ENCODE data around the gene MSANTD1. TPM values are rescaled to one million over a fixed set of nuclear protein-coding genes. Genes with fewer than 3 reads are reported as not detected.

MSANTD1 gene
- total and polyA plus RNA-seq, 2 of the 8 experiments (the other 6 are each of a cell fraction or from before 2014, with no cell fraction given), result 0.23 to 0.45 TPM

- Histone ChIP-seq H2BK120ac (replicated peaks; ENCODE audit: low read depth, low read length) (no peak overlapping the region), H3K14ac (ENCODE audit: insufficient read length) (no peak overlapping the region), H2AFZ (ENCODE audit: low read length) (no peak overlapping the region), H3K4me3 (ENCODE audit: extremely low read depth in 1 of 4, insufficient read depth in 2 of 4, low read depth in 3 of 4, low read length in 4 of 4) (no peak overlapping the region), H2BK12ac (ENCODE audit: low read depth, low read length) (no peak overlapping the region), H3K27ac (ENCODE audit: low read depth, low read length) (no peak overlapping the region), H4K91ac (replicated peaks; ENCODE audit: insufficient read length, low read length) (no peak overlapping the region), H3K4me2 (ENCODE audit: insufficient read depth in 1 of 2, low read depth in 2 of 2, low read length in 2 of 2) (no peak overlapping the region), H2BK15ac (ENCODE audit: low read length) (no peak overlapping the region), H3K4me1 (replicated peaks in 1 of 4; ENCODE audit: control insufficient read depth in 3 of 4, insufficient read depth in 4 of 4, low read length in 3 of 4) (no peaks in the 10 kb centered on the region), H4K5ac (ENCODE audit: insufficient read length, low read depth, low read length) (no peak overlapping the region), H3K9me3 (ENCODE audit: insufficient read depth in 2 of 2, low read depth in 1 of 2, low read length in 1 of 2) (no peaks in the 10 kb centered on the region), H4K8ac (ENCODE audit: extremely low read depth, insufficient read depth, low read length) (no peak overlapping the region), H2BK20ac (ENCODE audit: low read length) (no peak overlapping the region), H3K18ac (ENCODE audit: extremely low read depth, low read length) (no peak overlapping the region), H3K23ac (ENCODE audit: insufficient read length) (no peak overlapping the region), H3K36me3 (ENCODE audit: control insufficient read depth in 2 of 4, insufficient read depth in 4 of 4, low read length in 3 of 4) (peaks cover 37 to 68% (median 58%) of the 10 kb centered on the region in 4 experiments), H4K20me1 (replicated peaks in 1 of 2; ENCODE audit: control insufficient read depth in 1 of 2, insufficient read depth in 2 of 2, low read length in 2 of 2) (peaks cover 0 to 2% of the 10 kb centered on the region in 2 experiments), H3K23me2 (ENCODE audit: low read depth, low read length) (no peaks in the 10 kb centered on the region), H3K79me2 (ENCODE audit: control insufficient read depth in 1 of 2, insufficient read depth in 2 of 2, low read length in 2 of 2) (no peaks in the 10 kb centered on the region), H3K27me3 (replicated peaks in 1 of 4; ENCODE audit: control insufficient read depth in 3 of 4, extremely low read depth in 1 of 4, insufficient read depth in 3 of 4, low read length in 3 of 4) (no peaks in the 10 kb centered on the region), H3K79me1 (ENCODE audit: low read depth, low read length) (no peaks in the 10 kb centered on the region), H3K4ac (replicated peaks; ENCODE audit: insufficient read length, low read depth, low read length) (no peak overlapping the region), H2BK5ac (ENCODE audit: low read depth, low read length) (no peak overlapping the region), H3K56ac (replicated peaks; ENCODE audit: insufficient read length, low read depth, low read length) (no peak overlapping the region), H3K9ac (replicated peaks in 1 of 4; ENCODE audit: extremely low read depth in 1 of 4, low read depth in 3 of 4, low read length in 3 of 4) (no peak overlapping the region), H2AK5ac (ENCODE audit: low read depth, low read length) (no peak overlapping the region)
- no peak for DNase-seq (ENCODE audit: low read depth in 1 of 2, low spot score in 2 of 2)
- no peak for FAIRE-seq
- CTCF ChIA-PET (ENCODE audit: partially characterized antibody), result interaction anchor here (0.6 to 1.2 kb wide), 3 partner anchors 12 to 444 kb away, joined by 3 to 4 read pairs (median 3); no protein-coding TSS in a partner anchor
- 88% methylated on average over 12 of the region's 12 CpGs; no CpG with 5 or more reads in 1 of the 2 experiments for WGBS, 2 experiments (ENCODE audit: extremely low coverage in 1 of 2, insufficient coverage in 1 of 2, insufficient read length in 1 of 2, insufficient replicate concordance in 2 of 2, low coverage in 1 of 2, low lambda C conversion rate in 2 of 2, missing lambda C conversion rate in 1 of 2)
- no peak for TF ChIP-seq TEAD4 (IDR thresholded peaks at IDR 0.05; ENCODE audit: low read depth, low read length)
- no peak for TF ChIP-seq USF2 (IDR thresholded peaks at IDR 0.05; ENCODE audit: low read length)
- no peak for TF ChIP-seq TCF12 (IDR thresholded peaks at IDR 0.05; ENCODE audit: low read depth, low read length)
- TF ChIP-seq ZNF274 (IDR thresholded peaks at IDR 0.05; ENCODE audit: borderline replicate concordance, extremely low read depth, low read length), result no peak
- no peak for TF ChIP-seq PHF8 (conservative IDR thresholded peaks at IDR 0.05; ENCODE audit: low read depth, low read length)
- no peak for TF ChIP-seq POLR2AphosphoS5 (IDR thresholded peaks at IDR 0.05; ENCODE audit: low read depth, low read length)
- TF ChIP-seq, protein P1, sequence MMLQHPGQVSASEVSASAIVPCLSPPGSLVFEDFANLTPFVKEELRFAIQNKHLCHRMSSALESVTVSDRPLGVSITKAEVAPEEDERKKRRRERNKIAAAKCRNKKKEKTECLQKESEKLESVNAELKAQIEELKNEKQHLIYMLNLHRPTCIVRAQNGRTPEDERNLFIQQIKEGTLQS (IDR thresholded peaks at IDR 0.05; ENCODE audit: insufficient read depth, low read depth, low read length), result no peak
- TF ChIP-seq HDAC6 (IDR thresholded peaks at IDR 0.05; ENCODE audit: low read depth, low read length), result no peak
- TF ChIP-seq YY1 (IDR thresholded peaks at IDR 0.05; ENCODE audit: low read depth, low read length), result no peak
- POLR2A ChIA-PET (ENCODE audit: partially characterized antibody), result no interaction called here
These were observed 36.4 kb upstream of the MSANTD1 start for GRCh38 chr4:3212391-3213105.

All from H1 (cell line).